Suprapubic skin (tissue), 4 donors: ENCODE measurements around the gene STAM.

Experiments used
- EP300 ChIP-seq: sonication (generic); formaldehyde crosslinking; IDR thresholded peaks from one replicate; pipeline ENCODE4 v1.6.1; 2017; ENCODE audit warnings: antibody characterized with exemption
- POLR2A ChIP-seq, 2 donors: fragments of 450-650 bp; IDR thresholded peaks; one replicate each; pipeline ENCODE4 v1.6.1; 2017; ENCODE audit warnings: antibody characterized with exemption in 2 of 2, mild to moderate bottlenecking in 2 of 2, moderate library complexity in 2 of 2
- POLR2AphosphoS5 ChIP-seq, 3 donors: sonication (generic); formaldehyde crosslinking; IDR thresholded peaks; one replicate each; pipeline ENCODE4 v1.6.1; 2017; ENCODE audit warnings: antibody characterized with exemption in 3 of 3
- TF ChIP-seq, protein P1 (sequence below), 2 donors: fragments of 200-600 bp in 1 of 2; fragments of 450-650 bp in 1 of 2; sonication (generic) in 1 of 2; IDR thresholded peaks; one replicate each; pipeline ENCODE4 v1.5.1; 2016 to 2019; ENCODE audit warnings: antibody characterized with exemption in 2 of 2, mild to moderate bottlenecking in 1 of 2, moderate library complexity in 1 of 2

DNA sequence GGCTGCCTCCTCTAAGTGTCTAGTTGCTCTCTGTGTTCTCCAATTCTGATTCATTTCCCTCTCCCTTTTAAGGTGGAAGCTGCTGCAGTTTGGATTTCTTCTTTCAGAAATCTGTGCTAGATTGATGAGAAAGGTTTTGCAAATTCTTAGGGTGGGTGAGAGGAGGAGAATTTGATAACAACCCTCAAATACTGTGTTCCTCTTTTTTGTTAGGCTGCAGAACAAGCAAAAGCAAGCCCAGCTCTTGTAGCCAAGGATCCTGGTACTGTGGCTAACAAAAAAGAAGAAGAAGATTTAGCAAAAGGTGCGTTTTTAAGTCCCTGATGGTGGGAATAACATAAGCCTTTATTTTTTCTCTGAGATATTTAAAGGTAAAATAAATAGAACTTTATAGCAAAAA lies 49.1 kb downstream of the STAM start:
- TF ChIP-seq, protein P1, sequence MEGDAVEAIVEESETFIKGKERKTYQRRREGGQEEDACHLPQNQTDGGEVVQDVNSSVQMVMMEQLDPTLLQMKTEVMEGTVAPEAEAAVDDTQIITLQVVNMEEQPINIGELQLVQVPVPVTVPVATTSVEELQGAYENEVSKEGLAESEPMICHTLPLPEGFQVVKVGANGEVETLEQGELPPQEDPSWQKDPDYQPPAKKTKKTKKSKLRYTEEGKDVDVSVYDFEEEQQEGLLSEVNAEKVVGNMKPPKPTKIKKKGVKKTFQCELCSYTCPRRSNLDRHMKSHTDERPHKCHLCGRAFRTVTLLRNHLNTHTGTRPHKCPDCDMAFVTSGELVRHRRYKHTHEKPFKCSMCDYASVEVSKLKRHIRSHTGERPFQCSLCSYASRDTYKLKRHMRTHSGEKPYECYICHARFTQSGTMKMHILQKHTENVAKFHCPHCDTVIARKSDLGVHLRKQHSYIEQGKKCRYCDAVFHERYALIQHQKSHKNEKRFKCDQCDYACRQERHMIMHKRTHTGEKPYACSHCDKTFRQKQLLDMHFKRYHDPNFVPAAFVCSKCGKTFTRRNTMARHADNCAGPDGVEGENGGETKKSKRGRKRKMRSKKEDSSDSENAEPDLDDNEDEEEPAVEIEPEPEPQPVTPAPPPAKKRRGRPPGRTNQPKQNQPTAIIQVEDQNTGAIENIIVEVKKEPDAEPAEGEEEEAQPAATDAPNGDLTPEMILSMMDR (IDR thresholded peaks at IDR 0.05): no peak
- TF ChIP-seq EP300 (no peak), POLR2A (IDR thresholded peaks at IDR 0.05) (no peak), POLR2AphosphoS5 (IDR thresholded peaks at IDR 0.05) (no peak)
